ENCODE data around the gene PARP16.

GRCh38 chr15:65208647-65209046 is 78.0 kb downstream of the PARP16 start:
- TF ChIP-seq CTCF (IDR thresholded peaks at IDR 0.05) = no peak
- no peak for TF ChIP-seq POLR2AphosphoS5 (IDR thresholded peaks at IDR 0.05)
- no peak for TF ChIP-seq EP300 (IDR thresholded peaks at IDR 0.05)

Data from sigmoid colon (tissue), 4 donors.